AG09309 (cell line): ENCODE data around the gene TMEM151B.
A peak's percentile ranks its signal among the peaks of the same experiment; 100 is the strongest.

Experiments
- DNase-seq: peaks from one replicate; pipeline ENCODE4 v3.0.0-alpha.2; 2010; ENCODE audit warnings: low read depth
- H3K4me3 ChIP-seq: 2 replicates; pipeline ENCODE4 v1.5.1; 2011; ENCODE audit warnings: mild to moderate bottlenecking, low read depth, low read length, moderate library complexity; ENCODE audit not compliant: control insufficient read depth
- CTCF ChIP-seq: IDR thresholded peaks from 2 replicates; pipeline ENCODE4 v1.5.1; 2011; ENCODE audit warnings: mild to moderate bottlenecking, low read depth, low read length, inconsistent platforms; ENCODE audit not compliant: insufficient read depth, control insufficient read depth; ENCODE audit errors: missing control alignments

TMEM151B gene

GRCh38 chr6:44238687-44239350, 31.4 kb upstream of the TMEM151B start:
- TF ChIP-seq CTCF: no peak
- H3K4me3 ChIP-seq: no peak overlapping the region
- DNase-seq: no peak

- no peak overlapping the region for H3K4me3 ChIP-seq
- no peak for DNase-seq
- TF ChIP-seq CTCF: no peak
Measured at GRCh38 chr6:44243345-44243744, 26.9 kb upstream of the TMEM151B start.

GRCh38 chr6:44245391-44245911, 24.8 kb upstream of the TMEM151B start:
- no peak for TF ChIP-seq CTCF
- H3K4me3 ChIP-seq: peak overlapping the region; percentile 69
- no peak for DNase-seq

GRCh38 chr6:44245912-44246662, 24.2 kb upstream of the TMEM151B start:
- no peak for DNase-seq
- peak; percentile 6 for TF ChIP-seq CTCF
- peak overlapping the region; percentile 69 for H3K4me3 ChIP-seq

- peak within 1 kb of the TSS; percentile 69 for H3K4me3 ChIP-seq
- peak; percentile 98 for DNase-seq
- TF ChIP-seq CTCF: no peak
Measured at GRCh38 chr6:44246663-44247337, 23.4 kb upstream of the TMEM151B start, which contains the start of gene HSP90AB1. Gene HSP90AB1 (plus strand): TSS chr6:44247101. CDS start chr6:44248630, 1,529 bp downstream.
